Cardiac fibroblast (primary cell): ENCODE measurements around the gene RNF150.

Experiments used
- DNase-seq, 2 donors: peaks; one replicate each; pipeline versions ENCODE4 v3.0.0 to v3.0.0-alpha.2; 2010; ENCODE audit warnings: low read depth in 2 of 2
- H3K4me3 ChIP-seq, 2 donors: replicated peaks in 1 of 2; 1 replicate in 1 of 2; 2 replicates in 1 of 2; pipeline ENCODE4 v1.5.1; 2011; ENCODE audit warnings: low read depth in 2 of 2, low read length in 2 of 2, mild to moderate bottlenecking in 2 of 2, moderate library complexity in 1 of 2
- TF ChIP-seq, protein P1 (sequence below): IDR thresholded peaks from one replicate; pipeline ENCODE4 v1.5.1; 2011; ENCODE audit warnings: low read depth, mild to moderate bottlenecking, low read length, inconsistent platforms

The RNF150 gene

DNA sequence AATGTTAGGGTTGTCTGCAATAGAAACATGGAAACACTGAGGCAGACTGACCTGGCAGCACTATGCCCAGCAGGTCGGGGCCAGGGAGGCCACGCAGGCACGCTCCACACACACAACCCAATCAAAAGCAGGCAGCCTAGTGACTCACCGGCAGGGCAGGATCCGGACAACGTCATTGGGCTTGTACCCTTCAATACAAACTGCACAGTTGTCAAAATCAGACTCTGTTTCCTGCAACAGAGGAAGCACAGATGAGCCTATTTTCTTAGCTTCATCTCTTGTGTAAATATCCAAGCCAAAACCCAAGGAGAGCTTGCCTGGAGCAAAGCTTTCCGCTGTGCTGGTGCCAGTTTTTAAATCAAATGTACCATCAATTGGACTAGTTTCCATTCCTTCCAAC lies 185.8 kb downstream of the RNF150 start:
- TF ChIP-seq, protein P1, sequence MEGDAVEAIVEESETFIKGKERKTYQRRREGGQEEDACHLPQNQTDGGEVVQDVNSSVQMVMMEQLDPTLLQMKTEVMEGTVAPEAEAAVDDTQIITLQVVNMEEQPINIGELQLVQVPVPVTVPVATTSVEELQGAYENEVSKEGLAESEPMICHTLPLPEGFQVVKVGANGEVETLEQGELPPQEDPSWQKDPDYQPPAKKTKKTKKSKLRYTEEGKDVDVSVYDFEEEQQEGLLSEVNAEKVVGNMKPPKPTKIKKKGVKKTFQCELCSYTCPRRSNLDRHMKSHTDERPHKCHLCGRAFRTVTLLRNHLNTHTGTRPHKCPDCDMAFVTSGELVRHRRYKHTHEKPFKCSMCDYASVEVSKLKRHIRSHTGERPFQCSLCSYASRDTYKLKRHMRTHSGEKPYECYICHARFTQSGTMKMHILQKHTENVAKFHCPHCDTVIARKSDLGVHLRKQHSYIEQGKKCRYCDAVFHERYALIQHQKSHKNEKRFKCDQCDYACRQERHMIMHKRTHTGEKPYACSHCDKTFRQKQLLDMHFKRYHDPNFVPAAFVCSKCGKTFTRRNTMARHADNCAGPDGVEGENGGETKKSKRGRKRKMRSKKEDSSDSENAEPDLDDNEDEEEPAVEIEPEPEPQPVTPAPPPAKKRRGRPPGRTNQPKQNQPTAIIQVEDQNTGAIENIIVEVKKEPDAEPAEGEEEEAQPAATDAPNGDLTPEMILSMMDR = no peak
- H3K4me3 ChIP-seq = no peak overlapping the region
- peak in 1 of 2 donors; percentile 31 for DNase-seq

DNA sequence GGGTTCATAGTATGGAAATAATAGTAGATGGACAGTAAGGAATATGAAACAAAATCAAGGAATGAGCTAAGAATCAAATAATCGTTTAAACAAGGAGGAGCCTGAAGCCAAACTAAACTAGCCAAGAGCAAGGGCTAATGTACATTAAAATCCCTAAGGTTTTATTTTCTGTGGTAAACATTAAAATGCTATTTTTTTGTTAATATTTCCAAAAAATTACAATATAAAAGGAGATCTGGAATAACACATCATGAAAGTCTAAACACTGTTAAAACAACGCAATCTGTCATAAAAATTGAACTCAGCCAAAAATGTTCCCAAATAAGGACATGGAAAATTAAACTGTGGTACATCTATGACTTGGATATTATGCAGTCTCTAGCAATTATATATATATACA lies 188.2 kb downstream of the RNF150 start:
- no peak overlapping the region for H3K4me3 ChIP-seq
- no peak for DNase-seq
- TF ChIP-seq, protein P1 = no peak

DNA sequence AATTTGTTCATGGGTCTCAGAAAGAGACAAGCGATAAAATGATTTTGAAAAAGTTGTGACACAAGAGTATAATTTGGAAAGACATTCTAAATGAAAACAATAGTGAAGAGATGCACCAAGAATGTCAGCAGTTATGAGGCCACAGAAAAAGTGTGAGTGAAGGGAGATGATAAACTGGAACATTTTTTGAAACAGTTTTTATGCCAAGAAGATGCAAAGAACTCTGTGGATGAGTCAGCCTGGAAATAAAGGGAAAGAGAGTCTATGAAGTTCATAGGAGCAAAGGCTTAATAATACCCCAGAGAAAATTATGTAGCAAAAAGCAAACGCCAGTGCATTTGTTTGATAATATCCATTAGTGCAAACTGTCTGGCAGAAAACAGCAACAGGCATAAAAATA lies 188.7 kb downstream of the RNF150 start:
- TF ChIP-seq, protein P1 = no peak
- no peak overlapping the region for H3K4me3 ChIP-seq
- DNase-seq = peak; percentile 57 to 85

DNA sequence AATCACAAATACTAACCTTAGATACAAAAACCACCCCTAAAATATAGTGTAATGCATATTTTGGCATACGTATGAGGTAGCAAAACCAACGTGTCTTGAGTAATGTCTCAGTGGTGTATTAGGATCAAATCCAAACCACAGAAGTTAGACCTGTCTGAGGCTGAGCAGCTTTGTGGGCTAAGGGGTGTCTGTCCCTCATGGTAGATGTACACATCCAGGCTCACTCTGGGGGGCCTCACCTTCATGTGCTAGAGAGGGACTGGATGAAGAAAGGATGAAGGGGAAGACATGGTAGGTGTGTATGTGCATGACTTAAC lies 189.1 kb downstream of the RNF150 start:
- peak; percentile 36 to 90 for DNase-seq
- H3K4me3 ChIP-seq = no peak overlapping the region
- TF ChIP-seq, protein P1 = no peak

DNA sequence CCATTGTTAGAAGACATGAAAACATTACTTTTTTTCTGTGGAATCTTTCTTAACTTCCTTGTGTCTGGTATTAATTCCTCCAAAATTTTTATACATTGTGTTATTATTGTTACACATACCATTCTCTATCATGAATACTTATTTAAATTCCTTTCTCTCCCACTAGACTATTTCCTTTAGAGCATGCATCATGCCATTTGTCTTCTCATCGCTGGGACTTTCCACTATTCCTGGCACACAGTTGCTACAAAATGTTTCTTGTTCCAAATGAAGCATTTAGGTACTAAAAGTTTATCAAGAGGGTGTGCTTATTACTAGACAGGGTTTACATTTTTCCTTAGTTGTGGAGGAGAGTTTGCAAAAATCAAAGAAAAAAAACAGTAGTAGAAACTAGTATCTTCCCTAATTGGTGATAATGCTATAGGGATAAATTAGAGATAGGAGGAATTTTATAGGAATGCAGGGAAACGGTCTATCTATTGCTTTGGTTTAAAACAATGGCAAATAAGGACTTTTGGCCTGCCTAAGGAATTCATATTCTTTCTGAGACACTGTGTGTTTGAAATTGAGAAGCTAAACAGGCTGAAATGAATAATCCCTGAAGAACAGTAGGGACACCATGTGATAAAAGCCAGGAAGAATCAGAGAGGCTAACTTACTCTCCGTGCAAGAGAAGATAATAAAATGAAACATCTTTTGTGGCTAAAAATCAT lies 189.6 kb downstream of the RNF150 start:
- peak; percentile 54 to 92 for DNase-seq
- TF ChIP-seq, protein P1 = no peak
- H3K4me3 ChIP-seq = no peak overlapping the region

DNA sequence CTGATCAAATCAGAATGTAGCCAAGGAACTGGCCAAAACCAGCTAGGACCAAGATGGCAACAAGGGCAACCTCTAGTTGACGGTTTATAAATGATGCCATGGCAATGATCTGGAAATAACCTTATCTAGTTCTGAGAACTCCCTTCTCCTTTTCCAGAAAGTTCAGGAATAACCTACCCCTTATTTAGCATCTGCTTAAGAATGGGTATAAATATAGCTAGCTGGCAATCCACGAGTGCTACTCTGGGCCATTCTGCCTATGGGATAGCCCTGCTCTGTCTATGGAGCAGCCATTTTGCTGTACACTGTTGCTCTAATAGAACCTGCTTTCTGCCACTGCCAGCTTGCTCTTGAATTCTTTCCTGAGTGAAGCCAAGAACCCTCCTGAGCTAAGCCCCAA lies 192.7 kb downstream of the RNF150 start:
- TF ChIP-seq, protein P1 = no peak
- H3K4me3 ChIP-seq = no peak overlapping the region
- no peak for DNase-seq

DNA sequence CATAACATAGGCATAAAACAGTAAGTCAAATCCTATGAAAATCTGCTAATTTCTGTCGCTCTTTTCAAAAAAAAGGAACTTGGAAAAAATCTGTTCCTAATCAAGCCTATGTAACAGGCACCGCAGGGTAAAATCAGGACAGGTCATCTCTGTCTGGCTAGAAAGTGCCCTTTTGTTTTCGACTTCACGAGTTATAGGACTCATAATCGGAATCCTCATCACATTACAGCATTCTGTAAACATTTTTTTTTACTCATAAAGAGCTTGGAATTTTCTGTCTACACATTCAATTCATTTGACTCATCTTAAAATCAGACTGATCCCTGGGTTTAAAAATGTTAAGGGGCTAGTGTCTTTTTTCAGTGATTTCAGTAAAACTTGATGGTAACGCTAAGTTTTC lies 195.4 kb downstream of the RNF150 start:
- TF ChIP-seq, protein P1 = no peak
- no peak overlapping the region for H3K4me3 ChIP-seq
- peak; percentile 17 to 91 for DNase-seq
